ENCODE results near the gene CELSR1. TPM values are rescaled to one million over a fixed set of nuclear protein-coding genes. Genes with fewer than 3 reads are reported as not detected.
A peak's percentile ranks its signal among the peaks of the same experiment; 100 is the strongest.

The CELSR1 gene
- total and polyA plus RNA-seq, 2 donors (not counting 1 experiment from before 2014, with no cell fraction given), result 30.2 to 34.8 TPM

DNA sequence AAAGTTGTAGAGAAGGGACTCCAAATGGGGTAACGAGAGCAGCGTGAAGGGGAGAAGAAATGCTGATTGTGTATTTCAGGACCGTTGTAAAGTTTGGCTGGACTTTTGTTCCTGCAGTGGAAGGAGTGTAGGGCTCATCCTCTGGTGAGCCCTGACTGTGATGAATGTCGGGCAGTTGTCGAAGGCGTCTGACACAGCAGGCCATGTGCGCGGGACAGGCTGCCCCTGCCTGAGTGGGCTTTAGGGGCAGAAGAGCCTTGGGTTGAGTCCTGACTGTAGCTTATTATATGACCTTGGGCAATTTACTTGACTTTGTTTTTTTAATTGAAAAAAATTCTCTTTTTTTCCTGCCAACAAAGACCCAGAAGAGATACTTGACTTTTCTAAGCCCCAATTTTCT, 198.8 kb downstream of the CELSR1 start:
- H3K27me3 ChIP-seq (replicated peaks in 1 of 4; ENCODE audit: control extremely low read depth in 1 of 4, control insufficient read depth in 3 of 4, insufficient read depth in 4 of 4, low read length in 3 of 4), result no peaks in the 10 kb centered on the region
- H2AFZ ChIP-seq (ENCODE audit: insufficient read depth, low read depth, low read length, poor library complexity, severe bottlenecking), result no peak overlapping the region
- H3K27ac ChIP-seq (ENCODE audit: low read length in 2 of 2), result no peak overlapping the region
- H3K9me3 ChIP-seq (ENCODE audit: control extremely low read depth in 1 of 3, control insufficient read depth in 2 of 3, insufficient read depth in 1 of 3, low read length in 2 of 3), result peaks cover 0 to 4% (median 0%) of the 10 kb centered on the region in 3 donors
- intact Hi-C loops (cut with micrococcal nuclease), result no loop called here
- H3K4me3 Mint-ChIP-seq, result no peak overlapping the region
- WGBS (ENCODE audit: insufficient coverage), result 100% methylated on average over 8 of the region's 8 CpGs
- ChIA-PET POLR2A (no interaction called here), CTCF (interaction anchor here (1.4 kb wide), 1 partner anchor 29 kb away, joined by 3 read pairs; no protein-coding TSS in a partner anchor)
- H3K9ac ChIP-seq (ENCODE audit: low read length), result no peak overlapping the region
- H3K4me2 ChIP-seq (replicated peaks; ENCODE audit: low read depth, low read length, poor library complexity, severe bottlenecking), result no peak overlapping the region
- no peak overlapping the region for H3K4me3 ChIP-seq (ENCODE audit: control extremely low read depth in 1 of 5, extremely low read depth in 1 of 5, insufficient read depth in 1 of 5, low read depth in 2 of 5, low read length in 4 of 5)
- H3K27ac Mint-ChIP-seq, result no peak overlapping the region
- H3K4me1 ChIP-seq (ENCODE audit: control insufficient read depth in 2 of 2, insufficient read depth in 2 of 2, low read length in 2 of 2), result peaks cover 13 to 16% of the 10 kb centered on the region in 2 donors
- peaks cover 44% of the 10 kb centered on the region for H3K79me2 ChIP-seq (ENCODE audit: control insufficient read depth, insufficient read depth, low read length)
- peaks cover 31% of the 10 kb centered on the region for H4K20me1 ChIP-seq (ENCODE audit: control insufficient read depth, insufficient read depth, low read length, poor library complexity, severe bottlenecking)
- H3K36me3 ChIP-seq (replicated peaks in 1 of 2; ENCODE audit: control extremely low read depth in 1 of 2, control insufficient read depth in 1 of 2, extremely low read depth in 1 of 2, insufficient read depth in 2 of 2, low read length in 1 of 2), result peaks cover 10 to 42% of the 10 kb centered on the region in 2 experiments
- TF ChIP-seq EZH2 (IDR thresholded peaks at IDR 0.05; ENCODE audit: borderline replicate concordance, insufficient read depth, low read depth, low read length, poor library complexity, severe bottlenecking), result no peak
- TF ChIP-seq, protein P1, sequence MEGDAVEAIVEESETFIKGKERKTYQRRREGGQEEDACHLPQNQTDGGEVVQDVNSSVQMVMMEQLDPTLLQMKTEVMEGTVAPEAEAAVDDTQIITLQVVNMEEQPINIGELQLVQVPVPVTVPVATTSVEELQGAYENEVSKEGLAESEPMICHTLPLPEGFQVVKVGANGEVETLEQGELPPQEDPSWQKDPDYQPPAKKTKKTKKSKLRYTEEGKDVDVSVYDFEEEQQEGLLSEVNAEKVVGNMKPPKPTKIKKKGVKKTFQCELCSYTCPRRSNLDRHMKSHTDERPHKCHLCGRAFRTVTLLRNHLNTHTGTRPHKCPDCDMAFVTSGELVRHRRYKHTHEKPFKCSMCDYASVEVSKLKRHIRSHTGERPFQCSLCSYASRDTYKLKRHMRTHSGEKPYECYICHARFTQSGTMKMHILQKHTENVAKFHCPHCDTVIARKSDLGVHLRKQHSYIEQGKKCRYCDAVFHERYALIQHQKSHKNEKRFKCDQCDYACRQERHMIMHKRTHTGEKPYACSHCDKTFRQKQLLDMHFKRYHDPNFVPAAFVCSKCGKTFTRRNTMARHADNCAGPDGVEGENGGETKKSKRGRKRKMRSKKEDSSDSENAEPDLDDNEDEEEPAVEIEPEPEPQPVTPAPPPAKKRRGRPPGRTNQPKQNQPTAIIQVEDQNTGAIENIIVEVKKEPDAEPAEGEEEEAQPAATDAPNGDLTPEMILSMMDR (IDR thresholded peaks at IDR 0.05), result no peak
- DNase-seq, result no peak
- no peaks in the 10 kb centered on the region for H3K9me3 Mint-ChIP-seq (ENCODE audit: insufficient read depth)
- ATAC-seq (ENCODE audit: low read depth), result no peak
- no peaks in the 10 kb centered on the region for H3K27me3 Mint-ChIP-seq
- peaks cover 23% of the 10 kb centered on the region for H3K4me1 Mint-ChIP-seq

DNA sequence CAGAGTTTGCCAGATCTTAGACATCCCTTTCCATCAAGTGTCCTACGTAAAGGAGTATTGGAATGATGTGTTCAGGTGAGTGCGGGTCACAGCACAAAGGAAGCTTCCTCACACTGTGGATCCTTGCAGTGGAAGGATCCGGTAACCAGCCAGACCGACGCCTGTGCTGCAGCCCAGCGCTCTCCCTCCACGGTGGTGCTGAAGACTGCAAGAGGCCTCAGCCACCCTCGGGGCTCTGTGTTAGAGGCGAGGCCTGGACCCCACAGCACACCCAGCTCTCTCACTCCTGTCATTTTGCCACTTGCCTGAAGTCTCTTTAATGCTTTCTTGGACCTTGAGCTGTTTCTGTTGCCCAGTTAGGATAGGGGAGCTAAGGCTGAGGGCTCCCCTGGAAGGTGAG, 199.6 kb downstream of the CELSR1 start:
- Histone ChIP-seq H3K9ac (ENCODE audit: low read length) (no peak overlapping the region), H3K4me3 (ENCODE audit: control extremely low read depth in 1 of 5, extremely low read depth in 1 of 5, insufficient read depth in 1 of 5, low read depth in 2 of 5, low read length in 4 of 5) (no peak overlapping the region), H4K20me1 (ENCODE audit: control insufficient read depth, insufficient read depth, low read length, poor library complexity, severe bottlenecking) (peaks cover 25% of the 10 kb centered on the region), H3K27me3 (replicated peaks in 1 of 4; ENCODE audit: control extremely low read depth in 1 of 4, control insufficient read depth in 3 of 4, insufficient read depth in 4 of 4, low read length in 3 of 4) (no peaks in the 10 kb centered on the region), H3K79me2 (ENCODE audit: control insufficient read depth, insufficient read depth, low read length) (peaks cover 44% of the 10 kb centered on the region), H3K27ac (ENCODE audit: low read length in 2 of 2) (no peak overlapping the region), H3K4me1 (ENCODE audit: control insufficient read depth in 2 of 2, insufficient read depth in 2 of 2, low read length in 2 of 2) (peaks cover 13 to 16% of the 10 kb centered on the region in 2 donors), H3K9me3 (ENCODE audit: control extremely low read depth in 1 of 3, control insufficient read depth in 2 of 3, insufficient read depth in 1 of 3, low read length in 2 of 3) (peaks cover 0 to 4% (median 0%) of the 10 kb centered on the region in 3 donors), H2AFZ (ENCODE audit: insufficient read depth, low read depth, low read length, poor library complexity, severe bottlenecking) (no peak overlapping the region), H3K36me3 (replicated peaks in 1 of 2; ENCODE audit: control extremely low read depth in 1 of 2, control insufficient read depth in 1 of 2, extremely low read depth in 1 of 2, insufficient read depth in 2 of 2, low read length in 1 of 2) (peaks cover 10 to 38% of the 10 kb centered on the region in 2 experiments), H3K4me2 (replicated peaks; ENCODE audit: low read depth, low read length, poor library complexity, severe bottlenecking) (no peak overlapping the region)
- H3K4me1 Mint-ChIP-seq, result peaks cover 23% of the 10 kb centered on the region
- no peak for DNase-seq
- no peak overlapping the region for H3K27ac Mint-ChIP-seq
- ChIA-PET POLR2A (interaction anchor here (0.5 kb wide), 1 partner anchor 324 kb away, joined by 7 read pairs; no protein-coding TSS in a partner anchor), CTCF (no interaction called here)
- no peak for ATAC-seq (ENCODE audit: low read depth)
- TF ChIP-seq EZH2 (IDR thresholded peaks at IDR 0.05; ENCODE audit: borderline replicate concordance, insufficient read depth, low read depth, low read length, poor library complexity, severe bottlenecking), result no peak
- TF ChIP-seq, protein P1 (IDR thresholded peaks at IDR 0.05), result no peak
- WGBS (ENCODE audit: insufficient coverage), result 100% methylated on average over 7 of the region's 9 CpGs
- intact Hi-C loops (cut with micrococcal nuclease), result no loop called here
- peak overlapping the region; percentile 13 for H3K4me3 Mint-ChIP-seq
- H3K9me3 Mint-ChIP-seq (ENCODE audit: insufficient read depth), result no peaks in the 10 kb centered on the region
- no peaks in the 10 kb centered on the region for H3K27me3 Mint-ChIP-seq
